Bronchial epithelial cell (primary cell): ENCODE measurements around the gene MCC. TPM values are rescaled to one million over a fixed set of nuclear protein-coding genes. Genes with fewer than 3 reads are reported as not detected.
A peak's percentile ranks its signal among the peaks of the same experiment; 100 is the strongest.

ENCODE experiments used
- DNase-seq: peaks from one replicate; pipeline ENCODE4 v3.0.0-alpha.2; 2010; ENCODE audit warnings: low read depth
- FAIRE-seq: peaks from 2 replicates; lab custom pipeline; 2011; peaks lifted over from hg19 to GRCh38; lab: Jason Lieb, UNC
- H3K27me3 ChIP-seq: 2 replicates; pipeline ENCODE4 v1.5.1; 2011; ENCODE audit warnings: low read length; ENCODE audit not compliant: control insufficient read depth, insufficient read depth
- H3K36me3 ChIP-seq: 2 replicates; pipeline ENCODE4 v1.5.1; 2011; ENCODE audit warnings: low read length; ENCODE audit not compliant: control insufficient read depth, insufficient read depth
- H3K4me3 ChIP-seq: 2 replicates; pipeline ENCODE4 v1.5.1; 2011; ENCODE audit warnings: mild to moderate bottlenecking, low read depth, low read length, control low read depth
- CTCF ChIP-seq: IDR thresholded peaks from 2 replicates; pipeline ENCODE4 v1.5.1; 2011; ENCODE audit warnings: mild to moderate bottlenecking, moderate library complexity, low read length, control low read depth, inconsistent platforms; ENCODE audit not compliant: insufficient read depth, severe bottlenecking
- total RNA-seq: library from RNA; depleted of rRNA; stranded (reverse); fragments of >200 nt; gene quantifications from 2 replicates; pipeline ENCODE4 v1.2.1, GENCODE V29; 2014

The MCC gene
- total RNA-seq, 1 donor from 2014 or later = 43.2 TPM

DNA sequence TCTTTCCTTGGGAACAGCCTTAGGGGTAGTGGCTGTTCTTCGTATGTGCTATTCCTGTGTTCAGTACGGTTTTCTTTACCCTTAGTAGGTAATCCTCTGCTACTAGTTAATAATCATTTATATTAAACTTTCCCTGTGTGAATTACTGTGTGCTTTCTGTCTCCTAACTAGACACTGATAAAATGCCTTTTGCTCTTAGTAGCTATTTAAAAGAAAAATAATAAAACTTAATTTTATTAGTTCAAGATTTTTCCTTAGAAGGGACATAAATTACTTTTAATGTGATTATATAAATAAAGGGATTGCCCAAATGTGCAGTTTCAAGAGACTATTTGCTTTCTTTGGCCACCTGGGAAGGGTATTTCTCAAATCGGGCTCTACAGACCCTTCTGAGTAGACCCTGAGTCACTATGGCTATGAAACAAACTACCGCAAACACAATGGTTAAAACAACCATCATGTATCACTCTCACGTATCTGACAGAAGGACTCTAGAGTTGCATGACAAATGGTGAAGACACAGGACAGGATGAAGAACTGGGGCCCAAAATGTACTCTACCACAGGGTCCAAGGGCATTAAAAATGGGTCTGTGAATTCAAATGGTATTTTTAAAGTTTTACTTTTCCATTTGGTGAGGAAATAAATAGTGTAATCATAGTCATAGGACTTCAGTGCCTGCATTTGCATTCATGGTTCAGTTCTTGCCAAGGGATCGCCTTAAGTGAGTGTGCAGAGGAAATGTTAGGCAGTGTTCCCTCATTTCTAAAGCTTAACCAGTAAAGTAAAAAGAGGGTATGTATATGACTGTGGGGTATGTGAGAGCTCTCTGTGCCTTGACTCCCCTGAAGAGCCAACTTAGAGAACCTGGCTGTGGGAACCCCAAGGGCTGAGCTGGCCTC lies 150.5 kb downstream of the MCC start:
- H3K27me3 ChIP-seq = no peaks in the 10 kb centered on the region
- FAIRE-seq = no peak
- peaks cover 2% of the 10 kb centered on the region for H3K36me3 ChIP-seq
- DNase-seq = no peak
- H3K4me3 ChIP-seq = no peak overlapping the region
- TF ChIP-seq CTCF = no peak

DNA sequence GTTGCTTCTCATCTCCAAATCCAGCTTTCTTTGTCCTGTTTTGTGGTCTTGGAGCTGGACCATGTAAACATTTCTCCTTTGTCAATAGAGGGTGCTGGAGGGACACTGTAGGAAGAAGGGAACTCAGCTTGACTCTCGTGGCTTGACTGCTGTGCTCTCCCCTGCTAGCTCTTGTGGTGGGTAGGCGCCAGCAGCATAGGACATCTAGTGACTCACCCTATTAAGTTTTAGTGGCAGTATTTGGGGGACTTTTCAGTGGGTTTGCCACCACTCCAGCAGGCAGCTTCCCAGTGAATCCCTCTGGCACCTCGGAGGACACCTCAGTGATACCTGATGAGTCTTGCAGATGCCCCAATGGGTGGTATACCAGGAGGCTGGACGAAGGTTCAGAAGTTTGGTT lies 151.3 kb downstream of the MCC start:
- FAIRE-seq (no peak), DNase-seq (peak; percentile 61)
- Histone ChIP-seq H3K27me3 (no peaks in the 10 kb centered on the region), H3K36me3 (peaks cover 2% of the 10 kb centered on the region), H3K4me3 (no peak overlapping the region)
- TF ChIP-seq CTCF = peak; percentile 56

DNA sequence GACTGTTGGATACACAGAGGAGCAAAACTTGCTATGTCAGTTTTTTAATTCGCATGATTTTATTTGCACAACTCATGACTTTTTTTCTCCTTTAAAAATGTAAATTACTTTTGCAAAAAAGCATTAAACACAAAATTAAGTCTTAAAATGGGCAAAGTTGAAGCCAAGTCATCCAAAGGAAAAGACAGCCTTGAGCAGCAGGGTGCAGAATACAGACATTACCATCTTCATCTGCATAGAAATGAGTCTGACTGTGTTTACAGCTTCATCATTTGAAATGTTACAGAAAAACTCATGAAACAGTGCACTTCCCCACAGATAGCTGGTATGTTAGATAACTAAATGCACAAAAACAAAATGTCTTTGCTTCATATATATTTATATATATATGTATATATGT lies 154.8 kb downstream of the MCC start:
- Histone ChIP-seq H3K36me3 (peaks cover 2% of the 10 kb centered on the region), H3K27me3 (no peaks in the 10 kb centered on the region), H3K4me3 (no peak overlapping the region)
- DNase-seq (no peak), FAIRE-seq (no peak)
- TF ChIP-seq CTCF = no peak

DNA sequence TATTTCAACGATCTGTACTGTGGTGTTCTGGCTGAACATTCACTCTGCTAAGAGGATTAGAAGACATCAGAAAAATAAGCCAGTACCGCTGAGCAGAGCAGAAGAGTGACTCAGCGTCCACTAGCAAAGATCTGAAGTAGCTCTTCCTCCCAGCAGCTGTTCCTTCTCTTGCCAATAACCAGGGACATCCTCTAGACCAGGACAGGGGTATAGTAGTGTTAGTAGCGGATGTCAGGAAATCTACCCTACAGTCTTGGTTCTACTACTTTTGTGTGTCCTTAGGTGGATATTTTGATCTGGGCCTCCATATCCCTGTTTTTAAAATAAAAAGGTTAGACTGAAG lies 157.1 kb downstream of the MCC start:
- Histone ChIP-seq H3K27me3 (no peaks in the 10 kb centered on the region), H3K36me3 (no peaks in the 10 kb centered on the region), H3K4me3 (no peak overlapping the region)
- no peak for TF ChIP-seq CTCF
- no peak for DNase-seq
- no peak for FAIRE-seq

DNA sequence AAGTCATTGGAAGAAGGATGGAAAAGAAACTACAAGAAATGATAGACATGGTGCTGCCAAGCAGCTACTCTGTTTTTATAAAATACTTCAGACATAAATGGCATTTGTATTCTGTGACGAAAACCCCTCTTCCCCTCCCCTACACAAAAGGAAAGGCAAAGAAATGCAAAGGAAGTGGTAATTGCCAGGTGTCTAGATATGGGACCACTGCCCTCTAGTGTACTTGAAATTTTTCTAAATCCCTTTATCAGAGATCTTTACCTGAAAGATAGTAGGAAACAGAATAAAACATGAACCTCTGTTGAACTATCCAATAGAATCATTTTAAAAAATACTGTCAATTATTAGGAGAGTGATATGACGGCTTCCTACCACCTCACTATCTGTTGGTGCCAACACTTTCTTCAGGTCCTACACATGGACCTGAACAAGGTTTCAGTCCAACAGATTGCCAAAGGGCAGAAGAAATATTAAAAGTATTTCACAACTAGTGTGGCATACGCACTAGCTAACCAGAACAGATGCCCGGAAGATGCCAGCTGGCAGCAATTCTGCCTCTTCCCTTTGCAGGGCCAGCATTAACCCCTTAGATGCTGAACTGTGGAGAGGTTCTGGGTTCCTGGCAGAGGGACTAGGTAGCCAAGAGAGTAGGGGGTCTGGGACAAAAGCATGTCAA lies 157.6 kb downstream of the MCC start:
- no peak overlapping the region for H3K4me3 ChIP-seq
- peak; percentile 36 for TF ChIP-seq CTCF
- no peaks in the 10 kb centered on the region for H3K36me3 ChIP-seq
- DNase-seq (peak; percentile 47), FAIRE-seq (no peak)
- no peaks in the 10 kb centered on the region for H3K27me3 ChIP-seq
